GM12801 (cell line): ENCODE results near the gene MCC.

ENCODE experiments used
- TF ChIP-seq, protein P1 (sequence below): IDR thresholded peaks from one replicate; pipeline ENCODE4 v1.5.1; 2011; ENCODE audit warnings: control low read depth; ENCODE audit not compliant: insufficient read length; ENCODE audit errors: extremely low read depth

MCC gene

DNA sequence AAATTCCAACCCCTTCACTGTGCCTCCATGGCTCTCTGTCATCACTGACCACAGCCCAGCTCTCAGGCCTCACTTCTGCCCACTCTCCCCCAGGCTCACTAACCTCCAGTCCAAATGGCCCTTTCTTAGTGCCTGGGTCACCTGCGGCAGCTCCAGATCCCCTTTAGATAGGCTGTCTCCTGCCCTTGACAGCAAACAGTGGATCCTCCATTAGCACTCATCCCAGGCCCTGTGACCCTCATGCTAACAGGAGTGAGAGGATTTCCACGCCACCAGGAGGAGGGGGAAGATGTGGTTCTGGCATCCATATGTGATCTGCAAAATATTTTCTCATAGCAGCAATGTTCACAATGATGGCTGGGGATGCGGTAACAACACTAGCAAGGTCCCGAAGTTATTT lies 372.3 kb downstream of the MCC start:
- TF ChIP-seq, protein P1, sequence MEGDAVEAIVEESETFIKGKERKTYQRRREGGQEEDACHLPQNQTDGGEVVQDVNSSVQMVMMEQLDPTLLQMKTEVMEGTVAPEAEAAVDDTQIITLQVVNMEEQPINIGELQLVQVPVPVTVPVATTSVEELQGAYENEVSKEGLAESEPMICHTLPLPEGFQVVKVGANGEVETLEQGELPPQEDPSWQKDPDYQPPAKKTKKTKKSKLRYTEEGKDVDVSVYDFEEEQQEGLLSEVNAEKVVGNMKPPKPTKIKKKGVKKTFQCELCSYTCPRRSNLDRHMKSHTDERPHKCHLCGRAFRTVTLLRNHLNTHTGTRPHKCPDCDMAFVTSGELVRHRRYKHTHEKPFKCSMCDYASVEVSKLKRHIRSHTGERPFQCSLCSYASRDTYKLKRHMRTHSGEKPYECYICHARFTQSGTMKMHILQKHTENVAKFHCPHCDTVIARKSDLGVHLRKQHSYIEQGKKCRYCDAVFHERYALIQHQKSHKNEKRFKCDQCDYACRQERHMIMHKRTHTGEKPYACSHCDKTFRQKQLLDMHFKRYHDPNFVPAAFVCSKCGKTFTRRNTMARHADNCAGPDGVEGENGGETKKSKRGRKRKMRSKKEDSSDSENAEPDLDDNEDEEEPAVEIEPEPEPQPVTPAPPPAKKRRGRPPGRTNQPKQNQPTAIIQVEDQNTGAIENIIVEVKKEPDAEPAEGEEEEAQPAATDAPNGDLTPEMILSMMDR, result no peak

- TF ChIP-seq, protein P1, result no peak
Observed at GRCh38 chr5:113115061-113115460, 373.2 kb downstream of the MCC start.

DNA sequence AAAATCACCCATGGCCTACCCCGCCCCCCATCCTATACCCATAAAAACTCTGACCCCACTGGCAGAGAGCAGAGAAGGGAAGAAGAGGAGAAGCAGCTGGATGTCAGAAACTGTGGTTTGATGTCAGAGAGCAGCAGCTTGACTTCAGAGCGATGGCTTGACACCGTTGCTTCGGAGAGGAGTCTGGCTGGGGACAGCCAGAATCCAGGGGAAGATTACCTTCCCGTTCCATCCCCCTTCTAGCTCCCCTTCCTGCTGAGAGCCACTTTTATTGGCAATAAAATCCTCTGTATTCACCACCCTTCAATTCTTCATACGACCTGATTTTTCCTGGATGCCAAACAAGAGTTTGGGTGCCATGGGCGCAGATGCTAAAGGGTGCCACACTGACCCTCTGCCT lies 373.7 kb downstream of the MCC start:
- TF ChIP-seq, protein P1, result no peak

GRCh38 chr5:113112435-113112834 lies 375.8 kb downstream of the MCC start:
- TF ChIP-seq, protein P1, result no peak

- TF ChIP-seq, protein P1, result no peak
Observed at GRCh38 chr5:113110117-113110516, 378.1 kb downstream of the MCC start.

GRCh38 chr5:113109344-113109743 lies 378.9 kb downstream of the MCC start:
- TF ChIP-seq, protein P1, result no peak

GRCh38 chr5:113108485-113108884 lies 379.8 kb downstream of the MCC start:
- TF ChIP-seq, protein P1, result no peak

DNA sequence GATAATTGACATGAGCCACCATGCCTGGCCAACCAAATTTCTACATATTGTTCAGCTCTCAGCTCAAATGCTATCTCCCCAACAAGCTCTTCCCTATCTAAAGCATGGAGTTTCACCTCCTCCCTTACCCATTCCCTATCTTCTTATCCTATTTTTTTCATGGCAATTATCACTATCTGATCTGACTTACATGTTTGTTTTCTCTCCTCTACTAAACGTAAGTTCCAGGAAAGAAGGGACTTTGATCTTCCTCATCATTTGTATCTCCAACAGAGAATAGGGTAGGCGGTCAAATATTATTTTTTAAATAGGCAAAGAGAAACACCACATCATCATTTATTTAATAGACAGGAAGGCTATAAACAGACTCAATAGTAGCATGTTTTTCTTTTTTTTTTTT lies 381.4 kb downstream of the MCC start:
- TF ChIP-seq, protein P1, result no peak
